Subcutaneous adipose tissue (tissue), 4 donors: ENCODE measurements around the gene AUTS2. TPM values are rescaled to one million over a fixed set of nuclear protein-coding genes. Genes with fewer than 3 reads are reported as not detected.

Source experiments
- total RNA-seq, 4 donors: library from RNA; depleted of rRNA; stranded (reverse); fragments of >200 nt; gene quantifications; one replicate each; pipeline ENCODE4 v1.1.0, GENCODE V29; 2016
- TF ChIP-seq, protein P1 (sequence below): fragments of 450-650 bp; IDR thresholded peaks from one replicate; pipeline ENCODE4 v1.5.1; 2016; ENCODE audit warnings: low read depth, mild to moderate bottlenecking, control low read depth, antibody characterized with exemption, moderate library complexity

The AUTS2 gene
- total RNA-seq, 4 donors from 2014 or later = 22.4 to 46.9 (median 27.4) TPM

DNA sequence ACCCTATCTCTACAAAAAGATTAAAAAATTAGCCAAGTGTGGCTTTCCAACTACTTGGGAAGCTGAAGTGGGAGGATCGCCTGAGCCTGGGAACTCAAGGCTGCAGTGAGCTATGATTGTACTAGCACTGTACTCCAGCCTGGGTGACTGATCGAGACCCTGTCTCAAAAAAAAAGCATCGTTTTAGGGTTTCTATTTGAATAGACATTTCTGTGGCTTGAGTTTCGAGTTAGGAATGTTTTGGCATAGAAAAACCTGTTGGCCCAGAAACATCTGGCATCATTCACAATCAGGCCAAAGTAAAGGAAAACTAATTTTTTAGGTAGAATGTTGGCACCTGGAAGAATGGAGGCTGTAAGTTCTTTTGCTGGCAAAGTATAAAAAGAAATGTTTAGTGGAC, 72.4 kb downstream of the AUTS2 start:
- TF ChIP-seq, protein P1, sequence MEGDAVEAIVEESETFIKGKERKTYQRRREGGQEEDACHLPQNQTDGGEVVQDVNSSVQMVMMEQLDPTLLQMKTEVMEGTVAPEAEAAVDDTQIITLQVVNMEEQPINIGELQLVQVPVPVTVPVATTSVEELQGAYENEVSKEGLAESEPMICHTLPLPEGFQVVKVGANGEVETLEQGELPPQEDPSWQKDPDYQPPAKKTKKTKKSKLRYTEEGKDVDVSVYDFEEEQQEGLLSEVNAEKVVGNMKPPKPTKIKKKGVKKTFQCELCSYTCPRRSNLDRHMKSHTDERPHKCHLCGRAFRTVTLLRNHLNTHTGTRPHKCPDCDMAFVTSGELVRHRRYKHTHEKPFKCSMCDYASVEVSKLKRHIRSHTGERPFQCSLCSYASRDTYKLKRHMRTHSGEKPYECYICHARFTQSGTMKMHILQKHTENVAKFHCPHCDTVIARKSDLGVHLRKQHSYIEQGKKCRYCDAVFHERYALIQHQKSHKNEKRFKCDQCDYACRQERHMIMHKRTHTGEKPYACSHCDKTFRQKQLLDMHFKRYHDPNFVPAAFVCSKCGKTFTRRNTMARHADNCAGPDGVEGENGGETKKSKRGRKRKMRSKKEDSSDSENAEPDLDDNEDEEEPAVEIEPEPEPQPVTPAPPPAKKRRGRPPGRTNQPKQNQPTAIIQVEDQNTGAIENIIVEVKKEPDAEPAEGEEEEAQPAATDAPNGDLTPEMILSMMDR = no peak

- TF ChIP-seq, protein P1 = no peak
These were observed 74.8 kb downstream of the AUTS2 start for GRCh38 chr7:69673074-69673473.

GRCh38 chr7:69674701-69675182, 76.5 kb downstream of the AUTS2 start:
- TF ChIP-seq, protein P1 = no peak

GRCh38 chr7:69676247-69676646, 78.0 kb downstream of the AUTS2 start:
- TF ChIP-seq, protein P1 = no peak

DNA sequence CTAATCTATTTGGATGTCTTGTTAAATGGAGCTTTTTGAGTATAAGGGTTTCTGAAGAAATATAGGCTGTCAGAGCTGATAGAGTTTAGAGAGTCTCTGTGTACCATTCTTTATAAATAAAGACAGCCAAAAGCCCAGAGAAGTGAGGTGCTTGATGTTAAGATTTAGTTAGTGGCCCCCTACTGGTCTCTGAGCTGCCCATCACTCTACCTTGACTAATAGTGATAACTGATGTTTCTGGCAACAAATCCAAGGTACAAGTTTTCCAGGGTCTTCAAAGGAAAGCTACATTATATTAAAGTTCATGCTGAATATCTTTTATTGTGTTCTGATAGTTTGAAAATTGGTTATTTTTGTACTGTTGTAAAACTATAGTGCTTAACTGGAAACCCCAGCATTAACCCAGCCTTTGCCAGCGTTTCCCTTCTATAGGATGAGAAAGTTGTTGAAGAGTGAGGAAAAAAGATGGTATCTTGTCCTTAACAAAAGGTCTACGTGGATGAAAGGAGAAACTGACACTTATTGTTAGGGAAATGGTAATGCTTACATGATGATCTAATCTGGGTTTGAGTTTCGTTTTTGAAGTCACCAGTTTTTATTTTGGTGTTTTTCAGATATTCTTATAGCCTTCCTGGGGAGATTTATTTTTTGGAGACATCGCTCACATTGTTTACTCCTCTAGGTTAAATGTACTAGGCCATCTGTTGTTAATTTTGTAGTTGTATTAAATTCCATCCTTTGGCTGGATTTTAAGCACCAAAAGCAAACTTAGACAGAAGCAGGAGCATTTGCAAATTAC, 79.0 kb downstream of the AUTS2 start:
- TF ChIP-seq, protein P1 = no peak

DNA sequence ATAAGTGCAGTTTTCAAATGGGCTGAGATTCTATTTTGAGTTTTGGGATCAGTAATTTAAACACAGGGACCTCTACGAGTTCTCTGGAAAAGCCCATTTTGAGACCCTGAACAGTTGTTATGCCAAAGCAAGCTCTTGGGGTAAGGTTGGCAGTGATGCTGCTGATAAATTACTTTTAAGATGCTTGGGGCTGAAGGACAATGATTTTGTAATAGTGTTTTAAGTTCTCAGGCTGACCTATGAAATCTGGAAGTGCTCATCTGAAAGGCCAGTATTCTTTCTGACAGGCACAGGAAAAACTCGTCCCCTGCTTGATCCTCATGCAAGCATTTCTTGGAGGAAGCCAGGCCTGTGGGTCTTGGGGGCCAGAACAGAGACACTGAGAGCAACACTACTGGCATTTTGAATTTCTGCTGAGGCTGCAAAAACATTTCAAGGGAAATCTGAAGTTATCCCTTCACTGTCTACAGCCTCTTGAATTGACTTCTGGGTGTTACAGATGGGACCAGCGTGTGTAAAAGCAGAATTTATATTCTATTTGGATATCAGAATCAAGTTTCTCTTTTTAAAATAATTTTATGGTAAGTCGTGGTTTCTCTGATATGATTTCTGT, 79.7 kb downstream of the AUTS2 start:
- TF ChIP-seq, protein P1 = no peak

- TF ChIP-seq, protein P1 = no peak
These were observed 80.4 kb downstream of the AUTS2 start for GRCh38 chr7:69678494-69679187.
